ENCODE data around the gene CTXN1. TPM values are rescaled to one million over a fixed set of nuclear protein-coding genes. Genes with fewer than 3 reads are reported as not detected.

Gene CTXN1
- total and polyA plus RNA-seq, 5 donors from 2014 or later = not detected

DNA sequence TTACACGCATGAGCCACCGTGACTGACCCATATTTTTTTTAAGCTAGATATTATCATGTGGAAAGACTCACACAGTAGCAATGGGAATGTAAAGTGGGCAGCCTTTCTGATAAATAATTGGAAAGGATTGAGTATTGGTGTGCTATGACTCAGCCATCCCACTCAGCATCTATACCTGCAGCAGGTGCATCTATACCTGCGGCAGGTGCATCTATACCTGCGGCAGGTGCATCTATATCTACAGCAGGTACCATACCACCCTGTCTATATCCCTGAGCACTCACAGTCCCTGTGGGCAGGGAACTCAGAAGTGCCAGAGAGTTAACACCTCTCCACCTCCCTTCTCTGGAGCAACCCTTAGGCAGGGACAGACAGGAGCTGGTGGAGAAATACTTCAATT, 42.8 kb downstream of the CTXN1 start:
- Mint-ChIP-seq H3K27ac (no peak overlapping the region), H3K27me3 (peaks cover 19% of the 10 kb centered on the region), H3K4me1 (no peaks in the 10 kb centered on the region), H3K36me3 (no peaks in the 10 kb centered on the region), H3K4me3 (no peak overlapping the region), H3K9me3 (peaks cover 0 to 1% (median 0%) of the 10 kb centered on the region in 7 donors)
- Histone ChIP-seq H3K4me1 (ENCODE audit: control insufficient read depth, insufficient read depth, low read length, poor library complexity, severe bottlenecking) (no peaks in the 10 kb centered on the region), H3K27me3 (ENCODE audit: control insufficient read depth, insufficient read depth, low read length) (no peaks in the 10 kb centered on the region), H3K36me3 (ENCODE audit: control insufficient read depth, insufficient read depth, low read length) (no peaks in the 10 kb centered on the region), H3K27ac (ENCODE audit: insufficient read depth, low read length, poor library complexity, severe bottlenecking) (no peak overlapping the region), H3K9me3 (ENCODE audit: control insufficient read depth in 2 of 2, low read length in 2 of 2) (no peaks in the 10 kb centered on the region), H3K4me3 (ENCODE audit: low read depth, low read length) (no peak overlapping the region)
- ATAC-seq (ENCODE audit: low read depth in 2 of 2) = no peak
- no peak for DNase-seq

- DNase-seq = no peak
- Histone ChIP-seq H3K36me3 (ENCODE audit: control insufficient read depth, insufficient read depth, low read length) (no peaks in the 10 kb centered on the region), H3K27ac (ENCODE audit: insufficient read depth, low read length, poor library complexity, severe bottlenecking) (no peak overlapping the region), H3K9me3 (ENCODE audit: control insufficient read depth in 2 of 2, low read length in 2 of 2) (no peaks in the 10 kb centered on the region), H3K27me3 (ENCODE audit: control insufficient read depth, insufficient read depth, low read length) (no peaks in the 10 kb centered on the region), H3K4me3 (ENCODE audit: low read depth, low read length) (no peak overlapping the region), H3K4me1 (ENCODE audit: control insufficient read depth, insufficient read depth, low read length, poor library complexity, severe bottlenecking) (no peaks in the 10 kb centered on the region)
- H3K36me3 Mint-ChIP-seq = no peaks in the 10 kb centered on the region
- no peaks in the 10 kb centered on the region for H3K4me1 Mint-ChIP-seq
- H3K4me3 Mint-ChIP-seq = no peak overlapping the region
- peaks cover 0 to 1% (median 0%) of the 10 kb centered on the region in 7 donors for H3K9me3 Mint-ChIP-seq
- H3K27me3 Mint-ChIP-seq = peaks cover 12% of the 10 kb centered on the region
- no peak overlapping the region for H3K27ac Mint-ChIP-seq
- no peak for ATAC-seq (ENCODE audit: low read depth in 2 of 2)
These were observed 44.0 kb downstream of the CTXN1 start for GRCh38 chr19:7881910-7882309.

DNA sequence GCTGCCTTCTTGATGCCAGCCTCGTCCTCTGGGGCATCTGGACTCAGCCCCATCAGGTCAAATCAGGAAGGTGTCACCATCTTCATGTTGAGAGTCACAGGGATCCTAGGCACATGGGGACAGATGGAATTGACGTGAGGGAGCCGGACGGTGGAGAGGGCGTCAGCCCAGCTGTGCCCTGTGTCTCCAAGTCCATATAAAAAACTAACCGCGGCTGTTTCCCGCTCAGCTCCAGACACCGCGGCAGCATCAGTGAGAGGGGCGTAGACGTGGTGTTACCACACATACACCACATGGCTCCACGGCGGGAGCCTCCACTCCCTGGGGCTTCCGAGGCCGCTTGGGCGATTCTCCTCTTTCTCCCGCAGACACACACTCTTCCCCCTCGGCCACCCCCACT, 46.1 kb downstream of the CTXN1 start:
- Histone ChIP-seq H3K27ac (ENCODE audit: insufficient read depth, low read length, poor library complexity, severe bottlenecking) (no peak overlapping the region), H3K4me1 (ENCODE audit: control insufficient read depth, insufficient read depth, low read length, poor library complexity, severe bottlenecking) (peaks cover 2% of the 10 kb centered on the region), H3K4me3 (ENCODE audit: low read depth, low read length) (no peak overlapping the region), H3K36me3 (ENCODE audit: control insufficient read depth, insufficient read depth, low read length) (no peaks in the 10 kb centered on the region), H3K27me3 (ENCODE audit: control insufficient read depth, insufficient read depth, low read length) (peaks cover under 1% of the 10 kb centered on the region), H3K9me3 (ENCODE audit: control insufficient read depth in 2 of 2, low read length in 2 of 2) (no peaks in the 10 kb centered on the region)
- Mint-ChIP-seq H3K27ac (no peak overlapping the region), H3K9me3 (peaks cover 0 to 3% (median 0%) of the 10 kb centered on the region in 7 donors), H3K4me1 (peaks cover 0 to 5% (median 0%) of the 10 kb centered on the region in 4 donors), H3K27me3 (peaks cover 16% of the 10 kb centered on the region), H3K36me3 (no peaks in the 10 kb centered on the region), H3K4me3 (no peak overlapping the region)
- ATAC-seq (ENCODE audit: low read depth in 2 of 2) (no peak), DNase-seq (no peak)

DNA sequence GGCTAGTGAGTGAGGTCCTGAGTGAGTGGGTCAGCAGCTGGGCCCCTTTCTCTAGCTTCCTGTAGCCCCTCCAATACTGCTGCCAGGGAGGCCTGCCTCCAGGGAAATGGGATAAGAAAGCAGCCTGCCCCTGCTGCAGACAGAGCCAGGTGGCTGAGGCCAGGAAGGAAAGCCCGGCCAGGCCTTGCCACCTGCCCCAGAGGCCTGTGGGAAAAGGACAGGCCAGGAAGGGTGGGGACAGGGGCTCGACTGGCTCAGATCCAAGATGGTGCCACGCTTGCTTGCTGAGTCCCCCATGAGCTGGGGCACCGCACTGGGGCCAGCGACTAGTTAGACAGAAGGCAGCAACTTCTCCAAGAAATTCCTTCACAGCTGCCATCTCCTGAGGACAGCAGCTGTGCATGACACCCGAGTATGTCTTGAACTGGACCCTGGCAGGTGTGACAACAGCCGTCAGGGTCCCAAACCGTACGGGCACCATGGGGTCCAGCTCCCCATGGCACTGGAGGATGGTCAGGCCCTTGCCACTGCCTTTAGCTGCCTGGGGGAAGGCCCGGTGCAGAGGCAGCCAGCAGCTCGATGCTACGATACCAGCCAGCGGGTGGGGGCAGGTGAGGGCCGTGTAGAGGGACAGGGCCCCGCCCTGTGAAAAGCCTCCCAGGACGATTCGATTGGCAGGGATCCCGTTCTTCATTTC, 46.7 kb downstream of the CTXN1 start:
- Histone ChIP-seq H3K4me3 (ENCODE audit: low read depth, low read length) (no peak overlapping the region), H3K27me3 (ENCODE audit: control insufficient read depth, insufficient read depth, low read length) (peaks cover 2% of the 10 kb centered on the region), H3K4me1 (ENCODE audit: control insufficient read depth, insufficient read depth, low read length, poor library complexity, severe bottlenecking) (peaks cover 8% of the 10 kb centered on the region), H3K27ac (ENCODE audit: insufficient read depth, low read length, poor library complexity, severe bottlenecking) (no peak overlapping the region), H3K36me3 (ENCODE audit: control insufficient read depth, insufficient read depth, low read length) (no peaks in the 10 kb centered on the region), H3K9me3 (ENCODE audit: control insufficient read depth in 2 of 2, low read length in 2 of 2) (no peaks in the 10 kb centered on the region)
- peaks cover 0 to 3% (median 0%) of the 10 kb centered on the region in 7 donors for H3K9me3 Mint-ChIP-seq
- DNase-seq (no peak), ATAC-seq (ENCODE audit: low read depth in 2 of 2) (no peak)
- H3K4me3 Mint-ChIP-seq = no peak overlapping the region
- H3K27ac Mint-ChIP-seq = no peak overlapping the region
- H3K27me3 Mint-ChIP-seq = peaks cover 17% of the 10 kb centered on the region
- H3K4me1 Mint-ChIP-seq = peaks cover 0 to 7% (median 0%) of the 10 kb centered on the region in 4 donors
- no peaks in the 10 kb centered on the region for H3K36me3 Mint-ChIP-seq

DNA sequence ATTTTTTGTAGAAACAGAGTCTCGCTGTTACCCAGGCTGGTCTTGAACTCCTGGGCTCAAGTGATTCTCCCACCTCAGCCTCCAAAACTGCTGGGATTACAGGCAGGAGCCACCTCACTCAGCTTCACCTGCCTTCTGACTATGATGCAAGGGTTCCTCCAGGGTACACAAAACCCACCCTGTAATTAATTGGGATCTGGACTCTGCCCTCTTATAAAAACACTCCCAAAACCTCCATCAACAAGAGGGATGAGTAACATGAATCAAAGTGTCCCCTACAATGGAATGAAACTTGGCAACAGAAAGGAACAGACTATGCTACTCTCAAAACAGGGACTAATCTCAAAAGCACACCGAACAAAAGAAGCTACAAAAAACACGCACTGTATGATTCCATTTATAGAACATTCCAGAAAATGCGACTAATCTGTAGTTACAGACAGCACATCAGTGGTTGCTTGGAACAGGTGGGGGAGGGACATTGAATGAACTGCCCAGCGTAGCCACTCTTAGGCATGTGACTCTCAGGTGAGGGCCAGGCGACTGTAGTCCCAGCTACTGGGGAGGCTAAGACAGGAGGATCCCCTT, 48.6 kb downstream of the CTXN1 start:
- Histone ChIP-seq H3K4me3 (ENCODE audit: low read depth, low read length) (no peak overlapping the region), H3K27ac (ENCODE audit: insufficient read depth, low read length, poor library complexity, severe bottlenecking) (no peak overlapping the region), H3K9me3 (ENCODE audit: control insufficient read depth in 2 of 2, low read length in 2 of 2) (no peaks in the 10 kb centered on the region), H3K36me3 (ENCODE audit: control insufficient read depth, insufficient read depth, low read length) (no peaks in the 10 kb centered on the region), H3K4me1 (ENCODE audit: control insufficient read depth, insufficient read depth, low read length, poor library complexity, severe bottlenecking) (peaks cover 21% of the 10 kb centered on the region), H3K27me3 (ENCODE audit: control insufficient read depth, insufficient read depth, low read length) (peaks cover 2% of the 10 kb centered on the region)
- no peak for DNase-seq
- H3K4me3 Mint-ChIP-seq = no peak overlapping the region
- H3K27me3 Mint-ChIP-seq = peaks cover 26% of the 10 kb centered on the region
- peaks cover 0 to 3% (median 0%) of the 10 kb centered on the region in 7 donors for H3K9me3 Mint-ChIP-seq
- H3K36me3 Mint-ChIP-seq = no peaks in the 10 kb centered on the region
- ATAC-seq (ENCODE audit: low read depth in 2 of 2) = no peak
- H3K4me1 Mint-ChIP-seq = peaks cover 0 to 16% (median under 1%) of the 10 kb centered on the region in 4 donors
- H3K27ac Mint-ChIP-seq = no peak overlapping the region

GRCh38 chr19:7874897-7875273, 51.0 kb downstream of the CTXN1 start:
- ATAC-seq (ENCODE audit: low read depth in 2 of 2) (no peak), DNase-seq (peak in 1 of 3 donors; percentile 35)
- Mint-ChIP-seq H3K4me3 (peak overlapping the region in 3 of 4 donors; percentile 25 to 72 (median 70)), H3K9me3 (peaks cover 0 to 3% (median 0%) of the 10 kb centered on the region in 7 donors), H3K36me3 (no peaks in the 10 kb centered on the region), H3K27me3 (peaks cover 39% of the 10 kb centered on the region), H3K27ac (no peak overlapping the region), H3K4me1 (peaks cover 0 to 34% (median 9%) of the 10 kb centered on the region in 4 donors)
- Histone ChIP-seq H3K9me3 (ENCODE audit: control insufficient read depth in 2 of 2, low read length in 2 of 2) (no peaks in the 10 kb centered on the region), H3K4me1 (ENCODE audit: control insufficient read depth, insufficient read depth, low read length, poor library complexity, severe bottlenecking) (peaks cover 39% of the 10 kb centered on the region), H3K36me3 (ENCODE audit: control insufficient read depth, insufficient read depth, low read length) (no peaks in the 10 kb centered on the region), H3K4me3 (ENCODE audit: low read depth, low read length) (no peak overlapping the region), H3K27ac (ENCODE audit: insufficient read depth, low read length, poor library complexity, severe bottlenecking) (no peak overlapping the region), H3K27me3 (ENCODE audit: control insufficient read depth, insufficient read depth, low read length) (peaks cover 4% of the 10 kb centered on the region)

Other genes starting within 250 kb of the CTXN1 start
- gene MCEMP1, start 249.0 kb downstream of the CTXN1 start, total RNA-seq = 0.59 TPM
- not detected for gene MCEMP1, start 249.0 kb downstream of the CTXN1 start, polyA plus RNA-seq
- 63.9 TPM for gene TRAPPC5, start 245.3 kb downstream of the CTXN1 start, total RNA-seq
- 100 to 1,000 TPM; 142 to 229 (median 192) TPM for gene TRAPPC5, start 245.3 kb downstream of the CTXN1 start, polyA plus RNA-seq
- gene FCER2, start 224.0 kb downstream of the CTXN1 start, total RNA-seq = not detected
- gene FCER2, start 224.0 kb downstream of the CTXN1 start, polyA plus RNA-seq = 1 to 10 TPM in 1 of 4 donors, under 1 TPM in 2, not detected in 1; 0.34 to 4.5 (median 0.48) TPM
- not detected for gene CLEC4G, start 194.0 kb downstream of the CTXN1 start, total RNA-seq
- not detected for gene CLEC4G, start 194.0 kb downstream of the CTXN1 start, polyA plus RNA-seq
- gene CD209, start 178.6 kb downstream of the CTXN1 start, total RNA-seq = not detected
- not detected for gene CD209, start 178.6 kb downstream of the CTXN1 start, polyA plus RNA-seq
- gene CLEC4M, start 162.9 kb downstream of the CTXN1 start, total RNA-seq = not detected
- gene CLEC4M, start 162.9 kb downstream of the CTXN1 start, polyA plus RNA-seq = under 1 TPM in 1 of 4 donors, not detected in 3; 0.53 TPM
- gene EVI5L, start 95.9 kb downstream of the CTXN1 start, total RNA-seq = 10.2 TPM
- gene EVI5L, start 95.9 kb downstream of the CTXN1 start, polyA plus RNA-seq = 1 to 10 TPM; 1.9 to 3.0 (median 2.2) TPM
- gene PRR36, start 51.7 kb downstream of the CTXN1 start, total RNA-seq = 0.12 TPM
- under 1 TPM in 2 of 4 donors, not detected in 2; 0.05 to 0.22 TPM for gene PRR36, start 51.7 kb downstream of the CTXN1 start, polyA plus RNA-seq
- gene LRRC8E, start 37.6 kb downstream of the CTXN1 start, total RNA-seq = not detected
- not detected for gene LRRC8E, start 37.6 kb downstream of the CTXN1 start, polyA plus RNA-seq
- 93.4 TPM for gene MAP2K7, start 22.3 kb downstream of the CTXN1 start, total RNA-seq
- gene MAP2K7, start 22.3 kb downstream of the CTXN1 start, polyA plus RNA-seq = 1 to 10 TPM; 1.7 to 3.7 (median 2.6) TPM
- 1.1 TPM for gene TGFBR3L, start 11.3 kb downstream of the CTXN1 start, total RNA-seq
- not detected for gene TGFBR3L, start 11.3 kb downstream of the CTXN1 start, polyA plus RNA-seq
- 12.1 TPM for gene SNAPC2, start 5.8 kb downstream of the CTXN1 start, total RNA-seq
- 10 to 100 TPM; 14.3 to 22.1 (median 17.2) TPM for gene SNAPC2, start 5.8 kb downstream of the CTXN1 start, polyA plus RNA-seq
- 72.5 TPM for gene TIMM44, start 17.5 kb upstream of the CTXN1 start, total RNA-seq
- gene TIMM44, start 17.5 kb upstream of the CTXN1 start, polyA plus RNA-seq = 10 to 100 TPM; 14.0 to 16.5 (median 15.0) TPM
- gene ELAVL1, start 79.5 kb upstream of the CTXN1 start, total RNA-seq = 39.6 TPM
- 10 to 100 TPM; 48.0 to 52.0 (median 49.2) TPM for gene ELAVL1, start 79.5 kb upstream of the CTXN1 start, polyA plus RNA-seq
- not detected for gene CCL25, start 126.6 kb upstream of the CTXN1 start, total RNA-seq
- under 1 TPM in 1 of 4 donors, not detected in 3; 0.48 TPM for gene CCL25, start 126.6 kb upstream of the CTXN1 start, polyA plus RNA-seq
- gene FBN3, start 223.5 kb upstream of the CTXN1 start, total RNA-seq = 0.07 TPM
- gene FBN3, start 223.5 kb upstream of the CTXN1 start, polyA plus RNA-seq = not detected